Stimulated activated CD4-positive, alpha-beta T cell treated with anti-CD3 and anti-CD28 coated beads, Interleukin-12 subunit alpha, Interleukin-12 subunit beta, amount 100 ng/mL, for 48 hours (primary cell): ENCODE measurements around the gene APBA2.

Source experiments
- DNase-seq, 3 donors: peaks; one replicate each; pipeline ENCODE4 v3.0.0-alpha.2; 2020; ENCODE audit warnings: low read depth in 2 of 3, low spot score in 1 of 3

Gene APBA2

DNA sequence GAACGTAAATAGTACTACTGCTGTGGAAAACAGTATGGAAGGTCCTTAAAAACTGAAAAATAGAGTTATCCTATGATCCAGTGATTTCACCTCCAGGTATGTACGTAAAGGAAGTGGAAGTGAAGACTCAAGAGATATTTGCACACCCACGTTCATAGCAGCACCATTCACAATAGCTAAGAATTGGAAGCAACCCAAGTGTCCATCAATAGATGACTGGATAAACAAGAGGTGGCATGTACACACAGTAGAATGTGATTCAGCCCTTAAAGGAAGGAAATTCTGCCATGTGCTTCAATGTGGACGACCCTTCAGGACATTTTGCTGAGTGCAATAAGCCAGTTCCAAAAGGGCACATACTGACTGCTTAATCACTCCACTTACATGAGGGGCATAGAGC lies 188.3 kb downstream of the APBA2 start:
- no peak for DNase-seq

DNA sequence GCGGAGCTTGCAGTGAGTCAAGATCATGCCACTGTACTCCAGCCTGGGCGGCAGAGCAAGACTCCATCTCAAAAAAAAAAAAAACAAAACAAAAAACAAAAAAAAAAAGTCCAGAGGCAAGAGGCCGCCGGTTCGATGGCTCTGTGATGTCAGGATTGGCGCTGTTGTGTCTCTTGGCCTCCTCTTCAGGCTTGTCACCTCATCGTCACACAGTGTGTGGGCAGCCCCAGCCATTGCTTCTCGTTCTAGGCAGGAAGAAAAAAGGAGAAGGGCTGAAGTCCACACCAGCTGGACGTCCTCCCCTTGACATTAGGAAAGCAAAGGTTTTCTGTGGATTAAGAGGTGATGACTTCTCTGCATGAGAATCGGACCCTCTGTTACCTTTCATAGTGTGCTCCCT lies 192.8 kb downstream of the APBA2 start:
- no peak for DNase-seq

DNA sequence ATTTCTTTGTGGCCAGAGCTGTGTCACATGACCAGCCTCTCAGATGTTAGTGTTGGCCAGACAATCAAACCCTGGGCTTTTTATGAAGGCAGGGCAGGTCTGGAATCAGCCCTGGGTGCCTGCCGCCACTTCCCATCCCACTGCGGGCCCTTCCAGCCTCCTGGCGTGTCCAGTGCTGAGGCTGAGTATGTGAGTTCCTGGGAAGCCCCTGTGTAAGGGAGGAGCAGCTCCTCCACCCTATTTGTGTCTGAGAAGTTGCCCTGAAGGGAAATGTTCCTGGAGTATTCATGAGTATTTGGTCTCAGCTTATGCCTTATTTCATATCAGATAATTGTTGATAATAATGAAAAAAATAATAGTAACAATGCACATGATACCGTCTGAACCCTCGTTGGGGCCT lies 193.7 kb downstream of the APBA2 start:
- DNase-seq, result no peak

DNA sequence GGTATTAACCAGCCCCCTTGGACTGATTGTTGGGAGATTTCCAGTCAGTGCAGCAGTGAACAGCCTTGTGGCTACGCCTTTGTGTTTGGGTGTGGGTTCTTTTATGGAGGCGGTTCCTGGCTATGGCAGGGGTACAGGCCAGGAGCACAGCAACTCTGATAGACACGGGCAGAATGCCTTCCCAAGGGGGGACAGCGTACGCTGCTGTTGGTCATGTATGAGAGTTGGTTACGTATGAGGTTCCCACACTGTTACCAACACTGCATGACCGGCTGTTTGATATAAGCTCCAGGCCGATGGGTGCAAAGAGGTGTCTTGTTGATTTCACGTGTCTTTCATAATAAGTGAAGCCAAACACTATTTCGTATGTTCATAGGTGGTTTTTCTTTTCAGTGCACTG lies 196.0 kb downstream of the APBA2 start:
- DNase-seq, result no peak

DNA sequence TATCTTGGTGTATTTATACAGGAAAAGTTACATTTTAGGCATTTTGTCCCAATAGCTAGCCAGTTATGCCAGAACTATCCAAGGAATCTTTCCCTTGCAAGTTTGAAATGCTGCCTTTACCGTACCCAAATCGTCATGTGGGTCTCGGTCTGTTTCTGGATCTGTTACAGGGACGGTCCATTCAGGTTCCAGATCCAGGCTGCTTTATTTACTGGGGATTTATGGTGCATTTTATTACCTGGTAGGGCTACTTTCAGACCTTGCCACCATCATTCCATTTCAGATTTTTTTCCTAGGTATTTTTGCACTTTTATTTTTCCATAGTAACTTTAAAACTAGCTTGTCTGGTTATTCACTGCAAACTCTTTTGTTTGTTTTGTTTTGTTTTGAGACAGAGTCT lies 197.4 kb downstream of the APBA2 start:
- no peak for DNase-seq

DNA sequence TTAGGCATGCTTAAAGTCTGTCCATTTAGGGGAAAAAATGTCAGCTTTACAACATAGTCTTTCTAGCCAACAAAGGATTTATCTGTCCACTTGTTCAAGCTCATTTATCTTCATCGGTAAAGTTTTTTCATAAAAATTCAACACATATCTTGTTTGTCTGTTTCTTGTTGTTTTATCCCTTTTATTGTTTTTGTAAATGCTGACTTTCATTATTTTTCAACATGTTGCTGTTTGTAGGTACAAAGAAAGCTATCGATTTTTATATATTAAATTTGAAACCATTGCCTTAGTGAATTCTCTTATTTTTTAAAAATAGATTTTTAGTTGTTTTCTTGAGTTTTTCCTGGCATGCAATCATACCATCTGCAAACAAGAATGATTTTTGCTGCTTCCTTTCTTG lies 198.1 kb downstream of the APBA2 start:
- DNase-seq, result no peak

DNA sequence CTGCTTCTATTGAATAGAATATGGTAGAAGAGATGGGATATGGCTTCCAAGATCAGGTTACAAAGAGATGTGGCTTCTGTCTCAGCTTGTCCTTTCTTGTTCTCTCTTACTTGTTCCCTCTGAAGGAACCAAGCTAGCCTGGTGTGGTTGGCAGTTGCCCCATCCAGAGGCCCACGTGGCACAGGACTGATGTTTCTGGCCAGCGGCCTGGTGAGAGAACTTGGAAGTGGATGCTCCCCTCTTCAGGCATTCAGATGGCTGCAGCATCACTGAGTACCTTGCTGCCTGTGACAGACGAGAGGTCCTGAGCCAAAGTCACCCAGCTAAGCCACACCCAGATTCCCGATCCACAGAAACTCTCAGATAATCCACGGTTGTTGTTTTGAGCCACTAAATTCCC lies 200.2 kb downstream of the APBA2 start:
- DNase-seq, result no peak

DNA sequence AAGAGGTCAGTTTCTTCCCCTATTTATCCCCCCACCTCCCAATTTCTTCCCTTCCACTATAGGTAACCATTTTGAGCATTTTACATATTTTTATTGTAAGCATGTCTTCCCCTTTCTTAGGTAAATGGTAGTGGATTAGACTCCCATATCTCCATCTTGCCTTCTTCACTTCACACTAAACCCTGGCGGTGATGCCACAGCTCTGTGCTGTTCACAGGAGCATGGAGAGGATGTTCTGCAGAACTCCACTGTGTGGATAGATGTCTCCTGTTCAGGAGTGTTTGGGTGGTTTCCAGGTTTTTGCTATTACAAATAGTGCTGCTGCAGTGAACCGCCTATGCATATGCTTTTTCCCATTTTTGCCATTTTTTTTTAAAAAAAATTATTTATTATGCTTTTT lies 201.1 kb downstream of the APBA2 start:
- no peak for DNase-seq

DNA sequence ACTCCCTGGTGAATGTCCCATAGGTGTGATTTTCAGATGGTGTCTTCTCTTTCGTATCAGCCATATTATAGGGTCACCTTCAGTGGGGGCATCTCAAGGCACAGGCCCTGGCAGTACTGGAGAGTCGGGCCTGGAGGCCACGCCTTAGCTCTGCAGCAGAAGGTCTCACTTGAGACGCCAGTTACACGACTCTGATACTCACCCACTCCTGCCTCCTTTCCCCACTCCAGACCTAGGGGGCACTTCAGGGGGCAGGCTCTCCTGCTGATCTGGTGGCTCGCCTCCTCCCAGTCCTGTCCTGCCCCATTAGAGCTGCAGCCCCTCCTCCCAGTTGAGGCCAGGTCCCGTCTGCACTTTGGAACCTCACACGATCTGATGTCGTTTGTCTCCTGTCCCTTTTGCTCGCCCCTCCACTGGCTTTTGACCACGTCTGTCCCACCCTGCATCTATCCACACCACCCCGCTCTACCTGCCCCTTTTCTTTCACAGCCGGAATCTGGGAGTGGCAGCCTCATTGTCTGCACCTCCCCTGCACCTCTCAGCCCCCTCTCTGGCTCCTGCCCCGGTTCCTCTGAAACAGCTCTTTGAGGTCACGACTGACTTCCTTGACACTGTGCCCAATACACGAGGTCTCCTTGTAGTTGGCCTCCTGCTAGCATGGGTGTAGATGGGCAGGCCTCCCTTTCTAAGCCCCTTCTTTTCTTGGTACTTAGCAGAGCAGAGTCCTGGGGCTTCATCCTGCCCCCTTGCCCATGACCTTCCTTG lies 201.9 kb downstream of the APBA2 start:
- no peak for DNase-seq

DNA sequence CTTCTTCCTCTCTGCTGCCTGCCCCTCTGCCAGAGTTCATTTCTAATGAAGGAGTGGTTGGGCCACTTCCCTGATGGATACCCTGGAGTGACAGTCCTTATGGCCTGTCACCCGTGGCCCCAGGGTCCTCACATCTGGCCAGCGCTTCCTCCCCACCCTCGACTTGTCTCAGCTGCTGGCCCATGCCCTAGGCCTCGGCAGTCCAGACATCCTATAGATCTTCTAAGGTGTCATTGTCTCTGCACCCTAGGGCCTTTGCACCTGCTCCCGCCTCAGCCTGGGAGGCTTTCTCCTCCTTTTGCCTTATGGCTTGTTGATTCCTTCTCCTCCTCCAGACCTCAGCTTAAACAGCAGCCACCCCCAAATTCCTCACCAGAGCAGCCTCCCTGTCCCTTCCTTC lies 202.9 kb downstream of the APBA2 start:
- DNase-seq, result no peak

DNA sequence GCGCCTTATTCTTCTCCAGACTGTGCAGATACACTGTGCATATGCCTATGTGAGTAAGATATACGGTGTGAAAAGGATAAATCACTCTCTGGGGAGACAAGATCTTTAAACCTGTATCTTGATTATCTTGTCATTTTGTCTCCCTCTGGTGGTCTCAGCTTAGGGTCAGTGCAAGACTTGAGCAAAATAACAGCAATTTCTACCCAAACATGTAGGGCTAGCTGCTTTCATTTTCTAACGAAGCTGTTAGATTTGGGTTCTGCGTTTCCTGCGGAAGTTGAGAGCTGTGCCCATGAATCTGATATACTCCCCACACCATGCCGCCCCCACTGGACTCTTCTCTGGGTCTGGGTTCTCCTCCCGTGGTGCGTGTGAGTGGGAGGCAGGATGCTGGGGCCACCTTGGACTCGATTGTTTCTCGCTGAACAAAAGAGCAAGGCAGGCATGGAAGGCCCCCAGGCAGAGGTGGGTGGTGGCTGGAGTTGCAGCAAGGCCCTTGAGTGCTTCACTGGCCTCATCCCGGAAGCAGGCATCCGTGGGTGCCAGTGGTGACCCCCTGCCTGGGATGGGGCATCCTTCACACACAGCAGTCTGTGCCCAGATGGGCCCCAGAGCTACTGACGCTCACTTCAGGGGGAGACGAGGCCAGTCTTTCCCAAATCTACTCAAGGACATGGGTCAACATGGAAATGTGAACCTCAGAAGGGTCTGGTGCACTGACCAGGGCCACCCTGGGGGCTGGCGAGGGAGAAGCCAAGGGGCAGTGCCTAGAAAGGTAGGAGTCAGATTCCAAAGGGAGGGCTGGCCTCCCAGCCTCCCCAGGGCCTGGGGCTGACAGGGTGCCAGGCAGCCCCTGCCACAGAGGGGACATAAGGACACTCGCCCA lies 204.2 kb downstream of the APBA2 start:
- DNase-seq, result no peak

DNA sequence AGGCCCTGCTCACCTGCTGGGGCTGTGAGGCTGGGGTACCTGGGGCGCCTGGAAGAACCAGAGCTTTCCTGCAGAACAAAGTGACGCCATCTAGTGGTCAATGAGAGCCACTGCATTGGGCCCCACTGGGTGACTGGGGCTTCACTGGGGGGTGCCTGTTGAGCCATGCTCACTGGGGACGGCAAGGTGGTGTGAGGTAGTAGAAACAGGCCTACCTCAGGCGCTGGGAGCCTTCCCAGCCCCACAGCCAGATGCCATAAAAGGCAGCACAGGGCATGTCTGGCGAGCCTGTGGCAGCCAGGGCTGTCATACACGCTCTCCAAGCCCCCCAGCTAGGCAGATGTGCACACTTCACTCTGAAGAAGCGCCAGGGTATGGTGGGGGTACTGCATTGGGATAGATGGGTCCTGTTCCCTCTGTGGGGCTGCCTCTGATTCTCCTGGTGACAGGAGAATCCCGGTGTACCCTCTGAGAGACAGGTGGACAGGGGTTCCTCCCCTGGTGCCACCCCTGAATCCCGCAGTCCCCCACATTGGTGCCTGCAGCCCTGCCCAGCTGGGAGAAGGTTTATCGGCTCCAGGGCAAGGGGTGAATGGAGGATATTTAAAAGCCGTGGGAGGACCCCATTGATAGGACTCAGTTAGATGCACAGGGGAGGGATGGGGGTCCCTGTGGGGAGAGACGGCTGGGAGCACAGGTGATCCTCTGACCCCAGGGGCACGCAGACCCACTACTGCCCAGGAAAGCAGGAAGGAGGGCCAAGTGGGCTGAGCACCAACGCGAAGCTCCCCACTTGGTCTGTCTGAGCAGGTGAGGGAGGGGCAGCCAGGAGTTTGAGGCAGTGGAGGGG lies 205.1 kb downstream of the APBA2 start:
- DNase-seq, result peak; percentile 31 to 69 (median 34)

DNA sequence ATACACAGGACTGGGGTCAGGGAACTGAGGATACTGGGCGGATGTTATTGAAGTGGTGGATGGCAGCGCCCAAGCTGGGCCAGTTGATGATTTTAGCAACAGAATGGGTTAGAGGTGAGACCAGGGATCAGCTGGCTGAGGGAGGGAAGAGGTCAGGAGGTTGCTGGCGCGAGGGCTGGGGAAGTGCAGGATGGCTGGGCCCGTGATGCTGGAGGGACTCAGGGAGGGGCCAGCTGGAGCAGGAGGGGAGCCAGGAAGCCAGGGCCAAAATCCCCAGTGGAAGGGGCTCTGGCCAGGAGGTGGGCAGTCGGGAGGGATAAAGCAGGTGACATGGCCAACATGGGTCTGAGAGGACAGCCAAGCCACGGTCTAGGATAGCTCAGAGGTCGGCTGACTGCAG lies 205.9 kb downstream of the APBA2 start:
- no peak for DNase-seq

DNA sequence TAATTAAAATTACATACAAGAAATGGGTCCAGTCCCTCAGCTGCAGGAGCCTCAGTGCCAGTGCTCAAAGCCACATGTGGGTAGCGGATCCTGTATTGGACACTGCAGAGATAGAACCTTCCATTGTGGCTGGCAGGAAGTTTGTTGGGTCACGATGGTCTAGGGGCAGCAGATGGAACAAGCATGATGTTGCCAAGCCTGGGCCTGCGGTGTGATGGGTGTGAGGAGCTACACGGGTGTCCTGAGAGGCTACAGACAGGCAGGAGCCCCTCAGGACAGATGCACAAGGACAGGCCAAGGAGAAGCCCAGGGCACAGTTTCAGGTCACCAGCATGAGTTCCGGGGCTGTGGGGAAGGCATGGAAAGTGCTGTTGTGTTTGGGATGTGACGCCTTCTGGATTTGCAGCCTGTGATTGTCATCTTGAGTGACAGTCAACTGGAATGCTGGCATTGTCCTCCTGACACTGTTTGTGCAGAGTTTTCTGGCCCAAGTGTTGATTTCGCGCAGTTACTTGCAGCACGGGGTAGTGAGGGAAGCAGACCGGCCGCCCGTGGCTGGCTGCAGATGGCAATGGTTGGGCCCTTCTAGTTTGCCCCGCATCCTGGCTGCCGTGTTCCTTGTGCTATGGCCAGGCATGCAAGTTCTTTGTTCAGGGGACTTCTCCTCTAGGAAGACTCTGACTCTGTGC lies 206.7 kb downstream of the APBA2 start:
- DNase-seq, result no peak

DNA sequence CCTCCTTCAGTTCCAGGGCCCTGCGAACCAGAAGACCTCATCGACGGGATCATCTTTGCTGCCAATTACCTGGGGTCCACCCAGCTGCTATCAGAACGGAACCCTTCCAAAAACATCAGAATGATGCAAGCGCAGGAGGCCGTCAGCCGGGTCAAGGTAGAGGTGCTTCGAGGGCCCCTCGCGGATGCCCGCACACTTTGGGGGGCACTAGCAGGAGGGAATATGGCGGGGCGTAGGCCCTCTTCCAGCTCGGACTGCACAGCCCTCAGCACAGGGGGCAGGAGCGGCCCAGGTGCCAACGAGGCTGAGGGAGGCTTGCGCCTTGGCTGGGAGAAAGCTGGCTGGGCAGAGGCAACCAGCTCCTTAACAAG lies 207.3 kb downstream of the APBA2 start:
- no peak for DNase-seq

DNA sequence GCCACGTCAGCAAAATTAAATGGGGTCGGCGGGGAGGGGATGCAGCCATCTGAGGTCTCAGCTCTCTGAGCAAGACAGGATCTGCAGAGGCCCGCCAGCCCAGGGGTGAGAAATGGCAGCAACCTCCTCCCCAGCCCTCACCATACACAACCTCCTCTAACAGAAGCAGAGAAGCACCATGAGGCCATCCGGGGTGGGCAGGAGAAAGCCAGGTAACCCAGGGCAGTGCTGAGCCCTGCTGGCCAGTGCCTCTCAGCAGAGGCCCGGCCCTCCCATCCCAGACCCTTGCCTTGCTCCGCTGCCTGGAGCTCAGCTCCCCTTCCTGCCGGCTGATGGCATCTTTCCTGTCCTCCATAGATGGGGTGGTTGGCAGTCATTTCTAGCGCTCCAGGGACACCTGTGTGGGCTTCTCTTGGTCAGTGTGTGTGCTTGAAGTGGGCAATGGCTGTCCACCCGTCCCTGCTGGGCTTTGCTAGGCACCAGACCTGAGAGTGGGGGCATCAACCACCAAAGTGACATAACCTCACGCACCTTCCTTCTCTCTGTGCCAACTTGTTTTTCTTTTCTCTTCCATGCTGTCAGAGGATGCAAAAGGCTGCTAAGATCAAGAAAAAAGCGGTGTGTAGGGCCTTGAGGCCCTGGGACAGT lies 208.0 kb downstream of the APBA2 start:
- DNase-seq, result no peak

DNA sequence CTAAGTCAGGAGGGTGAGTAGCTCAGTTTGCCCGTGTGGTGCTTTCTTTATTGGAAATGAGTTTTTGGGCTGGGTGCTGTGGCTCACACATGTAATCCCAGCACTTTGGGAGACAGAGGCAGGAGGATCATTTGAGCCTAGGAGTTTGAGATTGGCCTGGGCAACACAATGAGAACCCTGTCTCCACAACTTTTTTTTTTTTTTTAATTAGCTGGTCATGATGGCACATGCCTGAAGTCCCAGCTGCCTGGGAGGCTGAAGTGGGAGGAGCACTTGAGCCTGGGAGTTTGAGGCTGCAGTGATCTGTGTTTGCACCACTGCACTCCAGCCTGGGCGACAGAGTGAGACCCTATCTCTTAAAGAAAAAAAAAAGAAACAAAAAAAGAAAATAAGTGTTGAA lies 208.9 kb downstream of the APBA2 start:
- DNase-seq, result no peak

DNA sequence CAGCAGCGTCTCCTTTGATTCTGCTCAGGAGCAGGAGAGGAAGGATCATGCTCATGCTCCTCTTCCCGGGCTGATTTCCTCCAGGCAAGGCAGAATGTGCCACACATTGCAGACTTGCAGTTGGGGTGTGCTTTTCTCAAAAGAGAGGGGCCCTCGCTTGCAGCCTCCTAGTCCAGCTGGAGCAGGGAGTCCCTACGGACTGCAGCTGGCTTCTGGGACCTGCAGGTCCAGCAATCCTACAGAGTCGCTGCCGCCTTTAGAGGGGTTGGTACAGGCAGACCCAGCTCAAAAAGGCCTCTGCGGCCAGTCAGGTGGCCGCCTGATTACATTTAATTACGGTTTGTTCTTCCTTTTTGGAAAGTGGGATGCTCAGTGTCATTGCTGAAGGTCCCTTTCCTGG lies 210.0 kb downstream of the APBA2 start:
- DNase-seq, result no peak

DNA sequence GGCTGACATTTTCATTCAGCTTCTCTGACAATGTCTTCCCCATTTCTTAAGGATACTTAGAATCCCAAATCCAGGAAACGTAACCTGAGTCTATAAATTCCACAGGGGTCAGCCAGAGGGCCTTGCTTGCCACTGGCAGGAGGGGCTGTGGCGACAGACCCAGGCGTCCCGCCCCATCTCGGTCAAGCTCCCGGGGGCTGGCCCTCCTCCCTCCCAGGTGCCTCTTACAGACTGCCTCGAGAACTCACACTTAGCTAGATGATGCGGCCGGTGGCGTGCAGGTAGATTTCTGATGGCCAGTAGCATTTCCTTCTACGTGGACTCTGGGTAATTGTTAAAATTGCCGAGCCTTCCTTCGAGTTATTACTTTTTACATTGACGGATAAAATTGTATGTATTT lies 211.4 kb downstream of the APBA2 start:
- DNase-seq, result no peak

DNA sequence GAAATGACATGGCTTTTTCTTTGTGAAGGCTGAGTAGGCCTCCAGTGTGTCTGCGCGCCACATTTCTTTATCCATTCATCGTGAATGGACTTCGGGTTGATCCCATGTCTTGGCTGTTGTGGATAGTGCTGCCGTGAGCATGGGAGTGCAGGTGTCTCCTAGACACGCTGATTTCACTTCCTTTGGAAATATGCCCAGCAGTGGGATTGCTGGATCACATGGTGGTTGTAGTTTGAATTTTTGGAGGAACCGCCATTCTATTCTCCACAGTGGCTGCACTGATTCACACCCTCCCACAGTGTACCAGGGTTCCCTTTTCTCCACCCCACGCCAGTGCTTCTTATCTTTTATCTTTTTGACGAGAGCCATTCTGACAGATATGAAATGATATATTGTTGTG lies 212.2 kb downstream of the APBA2 start:
- DNase-seq, result no peak

DNA sequence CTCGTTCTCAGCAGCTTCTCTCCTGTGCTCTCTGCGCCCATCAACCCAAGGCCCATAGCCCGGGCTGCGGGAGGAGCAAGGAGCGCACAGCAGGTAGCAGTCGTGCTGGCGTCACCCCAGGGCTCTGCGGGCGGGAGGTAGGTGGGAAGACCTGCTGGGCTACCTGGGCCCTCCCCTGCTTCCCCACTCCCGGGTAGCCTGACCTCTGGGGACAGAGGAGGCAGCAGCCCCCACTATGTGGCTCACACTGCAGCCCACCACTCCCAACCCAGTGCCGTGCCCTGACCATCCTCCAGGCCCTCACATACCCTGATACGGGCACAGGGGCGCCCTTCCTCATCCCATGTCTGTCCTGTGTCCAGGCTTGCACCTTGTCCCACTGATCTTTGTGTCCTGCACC lies 212.9 kb downstream of the APBA2 start:
- no peak for DNase-seq
